Putamen (tissue), 1 donor: Measurements from ENCODE around the gene RIGI.
"Not testable (repeated sequence)": the region's sequence is repeated elsewhere in the genome, so short reads cannot be mapped to it uniquely, and the experiment has no call there.

ENCODE experiments used
- DNase-seq: peaks from one replicate; pipeline ENCODE4 v3.0.0-alpha.2; 2016; ENCODE audit warnings: low spot score

RIGI gene

DNA sequence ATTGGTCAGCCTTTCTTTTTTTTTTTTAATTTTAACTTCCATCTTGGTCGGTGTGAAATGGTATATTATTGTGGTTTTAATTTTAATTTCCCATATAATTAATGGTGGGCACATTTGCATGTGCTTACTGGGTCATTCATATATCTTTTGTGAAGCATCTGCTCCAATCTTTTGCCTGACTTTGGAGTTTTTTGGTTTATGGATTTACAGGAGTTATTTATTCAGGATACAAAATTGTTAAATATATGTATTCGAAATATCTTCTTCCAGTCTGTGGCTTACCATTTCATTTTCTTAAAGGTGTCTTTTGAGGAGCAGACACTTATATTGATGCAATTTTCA is 682 bp upstream of the RIGI start:
- no peak for DNase-seq

DNA sequence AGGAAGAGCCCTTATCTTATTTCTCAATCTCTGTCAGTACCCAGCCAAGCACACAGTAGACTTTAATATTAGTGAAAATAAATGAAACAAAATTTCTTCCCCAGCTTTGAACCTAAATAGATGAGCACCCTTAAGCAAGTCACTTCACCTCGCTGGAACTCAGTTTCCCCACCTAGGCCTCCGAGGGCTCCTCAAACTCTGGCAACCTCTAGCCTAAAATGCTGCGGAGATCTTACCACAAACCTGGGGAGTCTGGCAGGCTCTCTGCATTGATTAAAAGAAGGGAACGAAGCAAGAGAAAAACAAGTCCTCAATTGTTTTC is 326 bp downstream of the RIGI start:
- DNase-seq: no peak

DNA sequence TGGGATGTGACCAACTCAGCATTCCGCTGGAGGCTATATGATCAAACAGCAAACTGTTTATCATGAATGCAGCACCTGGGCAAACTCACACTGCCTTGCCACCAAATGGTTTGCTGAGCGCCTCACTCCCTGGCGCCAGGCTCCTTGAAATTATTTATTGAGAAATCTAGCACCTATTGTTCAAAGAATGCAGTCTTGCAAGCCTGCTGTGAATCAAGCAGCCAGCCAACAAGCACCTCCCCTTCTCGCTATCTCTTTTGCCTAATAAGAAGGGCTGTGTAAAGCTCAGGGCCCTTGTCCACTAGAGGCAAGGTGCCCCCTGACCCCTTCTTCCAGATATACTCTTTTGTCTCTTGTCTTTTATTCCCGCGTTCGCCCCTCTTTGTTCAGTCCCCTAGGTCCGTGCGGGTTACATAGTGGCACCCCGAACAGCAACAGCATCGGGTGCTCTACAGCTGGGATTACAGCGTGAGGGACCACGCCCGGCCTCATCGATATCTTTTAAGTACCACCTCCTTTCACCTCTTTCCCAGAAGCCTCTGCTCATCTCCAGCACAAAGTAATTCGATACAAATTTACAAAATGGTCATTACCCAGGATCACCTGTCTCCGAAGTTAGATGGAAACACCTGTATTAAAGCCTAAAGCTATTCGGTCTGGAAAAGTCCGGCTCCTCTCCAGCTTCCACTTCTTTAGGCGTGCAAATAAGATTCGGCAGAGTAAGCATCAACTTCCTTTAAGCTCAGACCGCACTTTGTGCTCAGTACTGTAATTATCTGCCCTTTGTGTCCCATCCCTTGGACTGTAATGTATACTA is 896 bp downstream of the RIGI start:
- no peak for DNase-seq

DNA sequence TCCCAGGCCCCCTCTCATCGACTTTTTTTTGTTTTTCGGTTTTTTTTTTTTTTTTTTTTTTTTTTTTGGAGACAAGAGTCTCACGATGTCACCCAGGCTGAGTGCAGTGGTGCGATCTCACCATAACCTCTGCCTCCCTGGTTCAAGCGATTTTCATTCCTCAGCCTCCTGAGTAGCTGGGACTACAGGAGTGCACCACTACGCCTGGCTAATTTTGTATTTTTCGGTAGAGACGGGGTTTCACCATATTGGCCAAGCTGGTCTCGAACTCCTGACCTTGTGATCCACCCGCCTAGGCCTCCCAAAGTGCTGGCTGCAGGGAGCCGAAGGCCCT is 1.5 kb downstream of the RIGI start:
- DNase-seq: not testable (repeated sequence)

DNA sequence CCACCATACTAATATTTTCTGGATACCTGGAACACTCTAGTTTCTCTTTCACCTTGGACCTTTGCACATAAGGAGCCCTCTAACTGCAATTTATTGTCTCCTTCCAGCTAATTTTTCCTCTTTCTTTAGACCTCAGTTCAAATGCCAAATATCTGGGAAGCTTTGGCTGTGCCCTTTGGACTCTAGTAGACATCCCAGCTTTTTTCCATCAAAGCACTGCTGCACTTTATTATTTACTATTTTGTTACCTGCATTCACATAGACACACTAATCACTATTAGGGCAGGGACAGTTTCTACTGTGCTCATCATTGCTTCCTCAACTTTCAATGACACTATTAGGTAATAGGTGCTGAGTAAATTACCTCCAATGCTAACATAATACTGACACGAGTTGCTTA is 2.1 kb downstream of the RIGI start:
- no peak for DNase-seq

DNA sequence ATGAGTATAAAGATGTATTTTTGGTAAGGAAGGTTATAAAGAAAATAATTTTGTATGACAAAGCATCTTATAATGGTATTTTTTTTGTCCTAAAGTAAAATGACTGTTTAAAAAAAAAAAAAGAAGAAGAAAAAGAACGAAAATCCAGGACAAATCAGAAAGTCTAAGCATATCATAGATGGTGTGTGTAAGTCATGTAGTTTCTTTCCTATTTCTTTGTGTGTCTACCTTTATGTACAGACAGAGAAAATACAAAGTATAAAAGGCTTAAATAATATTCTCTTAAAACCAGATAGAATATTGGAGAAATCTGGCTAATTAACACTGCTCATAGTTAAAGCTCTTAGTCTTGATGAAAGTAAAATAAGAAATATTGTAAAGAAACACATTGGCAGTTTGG is 7.7 kb downstream of the RIGI start:
- no peak for DNase-seq

DNA sequence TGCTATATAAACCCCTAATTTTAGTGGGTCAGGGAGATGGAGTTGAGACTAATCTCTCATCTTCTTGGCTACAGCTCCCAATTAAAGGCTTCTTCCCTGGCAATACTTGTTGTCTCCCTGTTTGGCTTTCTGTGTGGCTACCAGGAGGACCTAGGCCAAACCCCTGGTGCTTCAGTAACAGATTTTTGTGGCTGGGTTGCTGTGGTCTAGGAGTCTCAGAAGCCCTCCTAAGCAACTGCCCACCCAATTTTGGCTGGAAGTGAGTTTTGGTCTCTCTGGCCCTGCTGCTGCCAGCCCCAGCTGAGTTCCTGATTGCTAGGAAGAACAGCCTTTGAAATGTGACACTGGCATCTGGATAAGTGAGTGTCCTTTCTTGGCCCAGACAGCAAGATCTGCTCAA is 9.8 kb downstream of the RIGI start:
- no peak for DNase-seq

DNA sequence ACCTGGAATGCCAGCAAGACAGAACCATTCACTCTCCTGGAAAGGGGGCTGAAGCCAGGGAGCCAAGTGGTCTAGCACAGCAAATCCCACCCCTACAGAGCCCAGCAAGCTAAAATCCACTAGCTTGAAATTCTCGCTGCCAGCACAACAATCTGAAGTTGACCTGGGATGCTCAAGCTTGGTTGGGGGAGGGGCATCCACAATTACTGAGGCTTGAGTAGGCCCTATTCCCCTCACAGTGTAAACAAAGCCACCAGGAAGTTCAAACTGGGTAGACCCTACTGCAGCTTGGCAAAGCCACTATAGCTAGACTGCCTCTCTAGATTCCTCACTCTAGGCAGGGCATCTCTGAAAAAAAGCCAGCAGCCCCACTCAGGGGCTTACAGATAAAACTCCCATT is 17.3 kb downstream of the RIGI start:
- no peak for DNase-seq

DNA sequence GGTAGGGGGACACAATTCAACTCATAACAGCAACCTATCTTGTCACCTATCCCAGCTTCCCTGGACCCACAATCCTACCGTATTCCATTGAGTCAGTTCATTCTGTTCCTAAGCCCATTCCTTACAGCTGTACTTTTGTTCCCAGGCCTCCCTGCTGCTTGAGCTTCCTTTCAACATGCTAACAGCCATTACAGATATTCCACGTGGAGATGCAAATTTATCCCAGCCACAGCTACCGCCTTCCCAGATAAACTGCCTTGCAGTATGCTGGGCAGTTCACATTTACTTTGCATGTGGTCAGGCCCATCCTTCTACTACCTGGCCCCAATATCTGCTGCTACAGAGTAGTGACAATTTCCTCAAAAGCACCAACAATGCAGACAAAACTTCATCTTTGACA is 23.0 kb downstream of the RIGI start:
- no peak for DNase-seq

DNA sequence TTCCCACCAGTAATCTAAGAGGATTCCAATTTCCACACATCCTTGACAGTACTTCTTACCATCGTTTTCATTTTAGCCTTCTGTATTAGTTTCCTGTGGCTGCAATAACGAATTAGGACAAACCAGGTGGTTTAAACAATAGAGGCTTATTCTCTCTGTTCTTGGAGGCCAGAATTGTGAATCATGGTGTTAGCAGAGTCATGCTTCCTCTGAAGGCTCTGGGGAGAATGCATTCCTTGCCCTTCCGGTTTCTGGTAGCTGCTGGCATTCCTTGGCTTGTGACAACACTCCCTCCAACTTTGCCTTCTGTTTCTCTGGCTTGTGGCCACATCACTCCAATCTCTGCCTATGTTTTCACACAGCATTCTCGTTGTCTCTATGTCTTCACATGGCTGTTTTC is 23.5 kb downstream of the RIGI start:
- no peak for DNase-seq

DNA sequence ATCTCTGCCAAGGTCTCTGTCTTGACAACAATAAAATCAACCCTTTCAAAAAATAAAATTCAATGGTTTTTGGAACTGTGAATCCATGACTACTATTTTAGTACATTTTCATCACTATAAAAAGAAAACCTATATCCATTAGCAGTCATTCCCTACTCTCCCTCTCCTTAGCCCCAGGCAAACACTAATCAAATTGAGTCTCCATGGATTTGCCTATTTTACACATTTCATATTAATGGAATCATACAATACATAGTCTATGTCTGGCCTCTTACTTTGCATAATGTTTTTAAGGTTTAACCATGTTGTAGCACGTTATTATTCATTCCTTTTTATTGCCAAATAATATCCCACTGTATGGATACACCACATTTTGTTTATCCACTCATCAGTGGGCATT is 24.1 kb downstream of the RIGI start:
- no peak for DNase-seq

DNA sequence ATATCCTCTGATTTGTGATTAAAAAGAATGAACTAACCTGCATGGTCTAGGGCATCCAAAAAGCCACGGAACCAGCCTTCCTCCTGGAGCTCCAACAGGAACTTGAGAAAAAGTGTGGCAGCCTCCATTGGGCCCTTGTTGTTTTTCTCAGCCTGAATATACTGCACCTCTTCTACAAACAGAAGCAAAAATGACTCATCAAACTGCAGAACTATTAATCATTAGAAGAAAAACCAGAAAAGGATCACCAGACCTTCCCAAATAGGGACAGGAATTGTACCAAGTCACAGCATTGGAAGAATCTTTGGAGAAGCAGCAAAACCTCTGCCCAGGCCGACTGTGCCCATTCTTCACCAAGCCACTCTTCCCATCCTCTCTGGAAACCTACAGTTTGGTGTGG is 25.2 kb downstream of the RIGI start:
- no peak for DNase-seq

DNA sequence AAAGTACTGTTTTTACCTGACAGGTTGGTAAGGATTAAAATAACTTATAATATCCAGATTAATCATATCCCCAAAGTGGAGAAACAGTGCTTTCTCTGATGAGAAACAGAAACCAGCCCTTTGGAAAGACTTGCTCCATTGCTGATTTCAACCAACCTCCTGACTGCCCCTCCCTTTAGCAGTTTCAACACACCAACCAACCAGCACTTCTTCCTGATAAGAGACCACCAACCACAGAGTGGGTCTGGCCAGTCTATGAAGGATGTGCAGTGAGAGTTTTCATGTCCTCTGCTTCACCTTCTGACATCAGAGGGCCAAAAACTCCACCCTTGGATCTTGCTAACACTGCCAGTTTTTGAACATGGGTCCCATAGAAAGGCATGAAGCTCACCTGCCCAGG is 28.1 kb downstream of the RIGI start:
- no peak for DNase-seq

DNA sequence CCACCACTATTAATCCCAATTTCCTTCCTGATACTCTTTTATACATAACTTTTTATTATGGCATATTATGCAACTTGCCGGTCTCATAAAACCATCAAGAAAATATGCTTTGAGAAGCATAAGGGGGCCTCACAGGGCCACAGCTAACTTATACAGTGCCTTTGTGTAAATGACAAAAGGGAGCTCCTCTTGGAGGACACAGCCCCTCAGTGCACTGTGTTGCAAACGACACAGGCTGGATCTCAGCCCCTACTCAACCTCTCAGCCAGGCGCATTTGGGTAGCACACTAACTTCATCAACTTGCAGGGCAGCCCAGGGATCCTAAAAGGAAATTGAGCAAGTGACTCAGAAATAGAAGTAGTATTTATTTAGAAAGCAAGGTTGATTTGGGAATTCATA is 35.4 kb downstream of the RIGI start:
- no peak for DNase-seq

DNA sequence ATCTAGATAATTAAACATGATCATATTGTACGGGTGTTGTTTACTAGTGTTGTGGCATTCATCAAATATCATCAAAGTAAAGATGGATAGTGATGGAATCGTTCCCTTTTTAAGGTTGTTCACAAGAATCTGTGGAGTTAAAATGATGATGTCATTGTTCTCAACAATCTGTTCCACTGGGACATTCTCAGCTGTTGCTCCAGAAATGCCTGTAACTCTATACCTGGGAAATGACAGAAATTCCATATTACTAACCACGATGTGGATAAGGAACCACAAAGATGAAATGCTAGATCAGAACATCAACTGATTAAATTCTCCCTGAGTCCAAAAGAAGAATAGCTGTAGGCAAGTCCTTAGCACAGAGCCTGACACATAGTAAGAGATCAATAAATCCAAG is 38.0 kb downstream of the RIGI start:
- DNase-seq: no peak

DNA sequence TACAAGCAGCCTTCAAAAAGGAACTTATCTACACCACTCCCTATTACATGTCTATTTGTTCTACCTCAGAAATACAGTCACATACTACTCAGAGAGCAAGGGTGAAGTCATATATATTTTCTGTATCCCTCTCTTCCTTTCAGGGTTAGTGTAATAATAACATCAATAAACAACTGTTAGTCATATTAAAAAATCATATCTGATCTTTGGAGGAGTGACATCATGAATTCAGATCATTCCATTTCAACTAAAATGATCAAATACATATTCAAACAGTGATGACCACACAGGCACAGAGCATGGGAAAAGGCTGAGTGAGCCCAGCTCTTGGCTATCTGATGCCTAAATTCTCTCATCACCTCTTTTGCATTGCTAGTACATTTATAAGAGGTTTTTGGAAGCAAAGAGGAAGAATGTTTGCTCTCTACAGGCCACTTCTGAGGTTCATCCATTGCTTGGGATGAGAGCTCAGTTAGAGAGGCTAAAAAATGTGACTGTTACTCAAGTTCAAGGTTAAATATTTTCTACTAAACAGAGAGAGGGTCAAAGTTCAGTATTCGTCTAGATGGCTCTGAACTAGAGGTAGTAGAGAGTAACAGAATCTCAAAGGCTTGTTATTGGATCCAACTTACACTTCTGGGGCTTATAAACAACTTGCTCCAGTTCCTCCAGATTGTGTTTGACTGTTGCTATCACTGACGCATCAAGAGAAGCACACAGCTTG is 39.0 kb downstream of the RIGI start:
- no peak for DNase-seq

DNA sequence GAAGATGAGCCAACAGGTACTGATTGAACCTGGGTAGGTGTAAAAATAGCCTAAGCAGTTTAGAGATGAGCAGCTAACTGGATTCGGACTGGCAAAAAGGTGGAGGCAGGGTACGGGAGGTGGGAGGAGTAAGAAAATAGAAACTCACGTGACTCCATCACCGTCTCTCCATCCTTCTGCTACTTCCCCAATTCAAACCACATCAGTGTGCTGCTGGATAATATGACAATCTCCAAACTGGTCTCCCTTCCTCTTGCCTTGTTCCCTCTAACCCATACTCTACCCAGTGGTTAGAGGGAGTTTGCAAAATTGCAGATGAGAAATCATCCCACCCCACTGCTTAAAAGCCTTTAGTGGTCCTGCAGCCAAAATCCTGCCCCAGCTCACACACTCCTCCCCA is 42.7 kb downstream of the RIGI start:
- no peak for DNase-seq
